Hematopoietic multipotent progenitor cell treated with erythropoietin and hydrocortisone succinate and interleukin-3 and kit ligand, for 17 days (in vitro differentiated cells): Measurements from ENCODE around the gene ASTN2.
"Not testable (repeated sequence)": the region's sequence is repeated elsewhere in the genome, so short reads cannot be mapped to it uniquely, and the experiment has no call there.

Experiments
- DNase-seq: peaks from one replicate; pipeline ENCODE4 v3.0.0-alpha.2; 2015; ENCODE audit warnings: low spot score

ASTN2 gene

GRCh38 chr9:116479056-116479544 is 935.8 kb downstream of the ASTN2 start:
- DNase-seq = no peak

- no peak for DNase-seq
Measured at GRCh38 chr9:116477584-116478141, 937.2 kb downstream of the ASTN2 start.

GRCh38 chr9:116476935-116477381 is 937.9 kb downstream of the ASTN2 start:
- no peak for DNase-seq

- DNase-seq = no peak
Measured at GRCh38 chr9:116476002-116476401, 938.9 kb downstream of the ASTN2 start.

GRCh38 chr9:116475201-116475600 is 939.7 kb downstream of the ASTN2 start:
- no peak for DNase-seq

- DNase-seq = no peak
Measured at GRCh38 chr9:116471944-116472506, 942.8 kb downstream of the ASTN2 start.

- DNase-seq = no peak
Measured at GRCh38 chr9:116471093-116471906, 943.6 kb downstream of the ASTN2 start.

GRCh38 chr9:116468793-116469527 is 945.9 kb downstream of the ASTN2 start:
- no peak for DNase-seq

- no peak for DNase-seq
Measured at GRCh38 chr9:116468369-116468768, 946.5 kb downstream of the ASTN2 start.

GRCh38 chr9:116467740-116468351 is 947.0 kb downstream of the ASTN2 start:
- DNase-seq = no peak

- DNase-seq = peak; percentile 31
Measured at GRCh38 chr9:116466271-116467235, 948.3 kb downstream of the ASTN2 start.

- DNase-seq = peak; percentile 22
Measured at GRCh38 chr9:116465576-116466270, 949.1 kb downstream of the ASTN2 start.

- peak; percentile 52 for DNase-seq
Measured at GRCh38 chr9:116464987-116465571, 949.8 kb downstream of the ASTN2 start.

GRCh38 chr9:116464423-116464822 is 950.4 kb downstream of the ASTN2 start:
- DNase-seq = no peak

GRCh38 chr9:116461632-116462031 is 953.2 kb downstream of the ASTN2 start:
- DNase-seq = no peak

- no peak for DNase-seq
Measured at GRCh38 chr9:116460026-116460425, 954.8 kb downstream of the ASTN2 start.

GRCh38 chr9:116459576-116459975 is 955.3 kb downstream of the ASTN2 start:
- DNase-seq = no peak

- DNase-seq = no peak
Measured at GRCh38 chr9:116456490-116457088, 958.3 kb downstream of the ASTN2 start.

GRCh38 chr9:116454539-116454938 is 960.3 kb downstream of the ASTN2 start:
- DNase-seq = not testable (repeated sequence)
